ENCODE data around the gene ARFGEF2.

GRCh38 chr20:48972816-48973215 lies 51.3 kb downstream of the ARFGEF2 start:
- TF ChIP-seq POLR2AphosphoS5 (IDR thresholded peaks at IDR 0.05; ENCODE audit: insufficient read depth in 1 of 2, low read depth in 1 of 2) (no peak), POLR2A (IDR thresholded peaks at IDR 0.05) (no peak)
